GM12878 (cell line): ENCODE results near the gene DIAPH1. TPM values are rescaled to one million over a fixed set of nuclear protein-coding genes. Genes with fewer than 3 reads are reported as not detected.

ENCODE experiments used
- ATAC-seq: fragments of 200-7000 bp; cut with Tn5 transposase; 3 replicates; pipeline ENCODE4 v1.9.1; 2020; ENCODE audit warnings: mild to moderate bottlenecking, moderate library complexity
- BruUV-seq: library from RNA; stranded (reverse); fragments of 400-500 nt; replicated peaks from 2 replicates; lab custom pipeline; 2021; lab: Mats Ljungman, UMichigan
- CTCF ChIA-PET: fragments of 300-600 bp; sonication (Branson Sonifier 250); formaldehyde crosslinking; extraction: SDS; loops from one replicate; lab custom pipeline; 2021; ENCODE audit warnings: inconsistent platforms; lab: Yijun Ruan, JAX
- POLR2A ChIA-PET: fragments of 350-600 bp; formaldehyde crosslinking; extraction: SDS; loops from one replicate; lab custom pipeline; 2021; ENCODE audit warnings: inconsistent platforms; lab: Charles Lee
- RAD21 ChIA-PET: fragments of 300-600 bp; sonication (Branson Sonifier 250); formaldehyde crosslinking; loops from one replicate; lab custom pipeline; 2023; ENCODE audit warnings: antibody characterized with exemption; ENCODE audit not compliant: unreplicated experiment; lab: Charles Lee
- SMC1A ChIA-PET: fragments of 300-600 bp; sonication (Branson Sonifier 250); formaldehyde crosslinking; loops from one replicate; lab custom pipeline; 2023; ENCODE audit not compliant: unreplicated experiment, uncharacterized antibody; lab: Charles Lee
- DNase-seq: peaks from one replicate; pipeline ENCODE4 v3.0.0-alpha.2; 2011; ENCODE audit warnings: low read depth, low spot score
- FAIRE-seq: peaks from 3 replicates; lab custom pipeline; 2011; peaks lifted over from hg19 to GRCh38; lab: Jason Lieb, UNC
- H2AFZ ChIP-seq: 2 replicates; pipeline ENCODE4 v1.6.0; 2011; ENCODE audit warnings: low read depth, low read length, control low read depth; ENCODE audit not compliant: control insufficient read depth
- H3K27ac ChIP-seq: 2 replicates; pipeline ENCODE4 v1.5.1; 2011; ENCODE audit warnings: control low read depth; ENCODE audit not compliant: control insufficient read depth, insufficient read depth
- H3K27me3 ChIP-seq, 2 experiments: replicated peaks in 1 of 2; 2 replicates each; pipeline versions ENCODE4 v1.6.0 to v1.6.1; 2011; ENCODE audit warnings: low read length in 1 of 2; ENCODE audit not compliant: control insufficient read depth in 2 of 2, insufficient read depth in 2 of 2
- H3K36me3 ChIP-seq, 2 experiments: 2 replicates each; pipeline ENCODE4 v1.5.1; 2011; ENCODE audit warnings: low read length in 1 of 2; ENCODE audit not compliant: control insufficient read depth in 2 of 2, insufficient read depth in 2 of 2
- H3K4me1 ChIP-seq: 2 replicates; pipeline ENCODE4 v1.6.1; 2011; ENCODE audit warnings: mild to moderate bottlenecking, low read length, moderate library complexity, mixed read lengths; ENCODE audit not compliant: control insufficient read depth, insufficient read depth
- H3K4me2 ChIP-seq: 2 replicates; pipeline ENCODE4 v1.6.0; 2011; ENCODE audit warnings: control low read depth; ENCODE audit not compliant: control insufficient read depth, insufficient read depth
- H3K4me3 ChIP-seq: fragments of 200-600 bp; sonication (generic); 2 replicates; pipeline ENCODE4 v1.5.1; 2016
- H3K79me2 ChIP-seq: 2 replicates; pipeline ENCODE4 v1.6.0; 2011; ENCODE audit warnings: low read length; ENCODE audit not compliant: control insufficient read depth, insufficient read depth
- H3K9ac ChIP-seq: 2 replicates; pipeline ENCODE4 v1.8.0; 2011; ENCODE audit warnings: low read length, control low read depth, mixed read lengths; ENCODE audit not compliant: control insufficient read depth, insufficient read depth
- H3K9me3 ChIP-seq: replicated peaks from 3 replicates; pipeline ENCODE4 v1.5.1; 2011; ENCODE audit warnings: mild to moderate bottlenecking, low read length; ENCODE audit not compliant: control insufficient read depth, insufficient read depth
- H4K20me1 ChIP-seq: 2 replicates; pipeline ENCODE4 v1.6.0; 2011; ENCODE audit not compliant: control insufficient read depth, insufficient read depth
- CHD4 ChIP-seq: fragments of 200-600 bp; sonication (generic); IDR thresholded peaks from 2 replicates; pipeline ENCODE4 v1.6.1; 2016; ENCODE audit warnings: mild to moderate bottlenecking
- NR2F1 ChIP-seq: fragments of 450-650 bp; conservative IDR thresholded peaks from 2 replicates; pipeline ENCODE4 v1.6.1; 2017; ENCODE audit warnings: mild to moderate bottlenecking
- NRF1 ChIP-seq: conservative IDR thresholded peaks from 2 replicates; pipeline ENCODE4 v1.6.1; 2011; ENCODE audit warnings: mild to moderate bottlenecking, low read depth, low read length, improper control_type of control experiment
- RAD21 ChIP-seq: IDR thresholded peaks from 2 replicates; pipeline ENCODE4 v1.6.1; 2011; ENCODE audit warnings: mild to moderate bottlenecking, low read depth, low read length, moderate library complexity; ENCODE audit not compliant: insufficient read depth
- RUNX3 ChIP-seq: IDR thresholded peaks from 2 replicates; pipeline ENCODE4 v1.6.1; 2012; ENCODE audit warnings: low read length, inconsistent platforms
- SKIL ChIP-seq: fragments of 450-650 bp; IDR thresholded peaks from 2 replicates; pipeline ENCODE4 v1.6.1; 2017; ENCODE audit warnings: mild to moderate bottlenecking, low read depth, inconsistent platforms; ENCODE audit not compliant: poor library complexity, severe bottlenecking
- ZNF207 ChIP-seq: fragments of 450-650 bp; IDR thresholded peaks from 2 replicates; pipeline ENCODE4 v1.6.1; 2014; ENCODE audit warnings: antibody characterized with exemption, mild to moderate bottlenecking, borderline replicate concordance
- WGBS: methylation state at CpG from one replicate; pipeline ENCODE4 v1.1.6; 2016; ENCODE audit warnings: low lambda C conversion rate; ENCODE audit not compliant: insufficient replicate concordance, insufficient coverage; ENCODE audit errors: missing lambda C conversion rate; 5-methylcytosine and 5-hydroxymethylcytosine counted together
- in situ Hi-C: fragments of 300-500 bp; cut with MboI; formaldehyde crosslinking; loops from 9 replicates; pipeline ENCODE4 v1.14.3; 2018; ENCODE audit warnings: mixed read lengths
- intact Hi-C: fragments of 100-400 bp; cut with micrococcal nuclease; formaldehyde crosslinking; loops from one replicate; pipeline ENCODE4 v1.14.2; 2022; ENCODE audit not compliant: unreplicated experiment
- polyA plus RNA-seq, 11 experiments: library from polyadenylated mRNA; depleted of rRNA in 4 of 11; unstranded in 6 of 11; stranded (reverse) in 5 of 11; fragments of >200 nt; fragmentation: Nextera tagmentation in 4 of 11; fragmentation: Illumina TruSeq in 1 of 11; extraction: Ambion mirVana in 4 of 11; extraction: Trizol in 1 of 11; gene quantifications; 1 replicate in 1 of 11; 2 replicates in 10 of 11; pipeline versions ENCODE4 v1.2.1 to v1.2.3, GENCODE V29; 2011 to 2016; ENCODE audit warnings: inconsistent platforms in 2 of 11, missing spikeins in 2 of 11, low read depth in 1 of 11
- total RNA-seq, 4 experiments: library from RNA; depleted of rRNA in 3 of 4; stranded (reverse); fragments of >200 nt in 3 of 4; fragmentation: Illumina TruSeq in 1 of 4; extraction: Trizol in 1 of 4; gene quantifications; 2 replicates each; pipeline versions ENCODE4 v1.2.1 to v1.2.3, GENCODE V29; 2013 to 2021

The DIAPH1 gene
- total and polyA plus RNA-seq, 10 of the 15 experiments (the other 5 are each of a cell fraction or from before 2014, with no cell fraction given) = 37.8 to 168 (median 59.0) TPM

DNA sequence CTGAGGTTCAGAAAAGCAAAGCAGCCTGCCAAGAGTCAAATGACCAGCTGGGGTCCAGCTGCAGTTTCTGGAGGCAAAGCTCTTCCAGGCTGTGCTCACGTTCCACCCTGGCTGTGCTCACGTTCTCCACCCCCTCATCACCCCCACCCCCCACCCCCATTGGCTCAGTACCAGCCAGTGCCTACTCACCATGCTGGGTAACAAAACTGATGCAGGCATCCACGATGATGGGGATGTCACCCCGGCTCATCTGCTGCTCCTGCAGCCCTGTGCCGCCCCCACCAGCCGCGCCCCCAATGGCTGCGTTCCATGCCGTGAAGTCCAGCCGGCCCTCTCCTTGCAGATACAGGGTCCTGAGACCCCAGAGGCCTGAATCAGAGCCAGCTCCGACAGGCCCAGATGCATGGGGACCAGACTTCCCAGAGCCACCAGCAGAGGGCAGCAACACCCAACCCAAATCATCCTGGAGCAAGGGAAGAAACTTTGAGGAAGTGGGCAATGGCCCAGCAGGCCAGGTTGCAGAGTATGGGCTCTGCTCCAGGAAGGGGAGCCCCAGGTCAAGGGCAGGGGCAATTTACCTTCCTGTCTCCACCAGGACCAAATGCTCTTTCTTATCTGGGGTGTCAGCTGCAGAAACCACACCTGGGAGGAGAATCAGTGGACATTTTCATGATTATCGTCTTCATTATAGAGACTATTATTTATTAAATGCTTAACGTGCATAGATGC, 46.1 kb upstream of the DIAPH1 start (continued):
- TF ChIP-seq RAD21 (peak; percentile 84), RUNX3 (peak; percentile 38; the same call in 1 of the 2 replicates), NR2F1 (0 out of 2 replicates have a peak, but pooled peaks have one; percentile 26), ZNF207 (peak; percentile 41; the same call in 1 of the 2 replicates), CHD4 (no peak)
- TF ChIP-seq, all 136 proteins: peak for 15

DNA sequence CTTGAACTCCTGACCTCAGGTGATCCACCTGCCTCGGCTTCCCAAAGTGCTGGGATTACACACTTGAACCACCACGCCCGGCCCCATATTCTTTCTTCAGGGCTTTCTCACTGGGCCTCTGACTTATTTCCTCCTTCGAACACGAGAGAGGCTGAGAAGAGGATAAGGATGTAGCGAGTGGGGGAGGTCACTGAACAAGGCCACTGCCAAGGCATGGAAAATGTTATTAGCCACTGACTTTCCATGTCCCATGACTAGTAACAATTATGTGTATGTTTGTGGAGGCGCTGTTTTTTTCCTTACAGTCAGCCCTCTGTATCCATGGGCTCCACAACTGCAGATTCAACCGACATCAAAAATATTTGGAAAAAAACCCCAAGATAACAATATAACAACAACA, 44.7 kb upstream of the DIAPH1 start:
- Histone ChIP-seq H3K27me3 (no peaks in the 10 kb centered on the region), H3K4me1 (no peaks in the 10 kb centered on the region), H3K4me3 (no peak overlapping the region), H3K27ac (no peak overlapping the region), H4K20me1 (no peaks in the 10 kb centered on the region), H3K79me2 (no peaks in the 10 kb centered on the region), H3K9ac (no peak overlapping the region), H3K36me3 (no peaks in the 10 kb centered on the region), H3K4me2 (no peak overlapping the region), H3K9me3 (no peaks in the 10 kb centered on the region), H2AFZ (no peak overlapping the region)
- SMC1A ChIA-PET = interaction anchor here (0.7 to 1.6 kb wide), 2 partner anchors 32 to 72 kb away, joined by 3 to 5 read pairs; no protein-coding TSS in a partner anchor
- RAD21 ChIA-PET = interaction anchor here (1.2 to 2.9 kb wide), 3 partner anchors 29 to 71 kb away, joined by 5 to 20 read pairs (median 6); no protein-coding TSS in a partner anchor
- BruUV-seq = no TSS peak
- POLR2A ChIA-PET = no interaction called here
- DNase-seq (no peak), ATAC-seq (no peak), FAIRE-seq (no peak)
- CTCF ChIA-PET = interaction anchor here (0.9 to 3.3 kb wide), 14 partner anchors 12 to 297 kb away, joined by 3 to 27 read pairs (median 5); partner anchors contain the start of genes FCHSD1, HDAC3 and RELL2
- in situ Hi-C loops (no loop called here), intact Hi-C loops (loop anchor here (10.0 kb wide), 1 partner anchor 301 kb away; the partner anchor contains the start of gene RNF14)
- 59% methylated on average over 8 of the region's 8 CpGs for WGBS
- TF ChIP-seq SKIL (no peak), NRF1 (no peak)
